Glomerular endothelial cell (primary cell): ENCODE results near the gene SFT2D1. TPM values are rescaled to one million over a fixed set of nuclear protein-coding genes. Genes with fewer than 3 reads are reported as not detected.

ENCODE experiments used
- DNase-seq: peaks from one replicate; pipeline ENCODE4 v3.0.0-alpha.2; 2011; ENCODE audit warnings: low read depth, low spot score; ENCODE audit errors: extremely low read depth
- total RNA-seq: library from RNA; depleted of rRNA; stranded (reverse); fragments of >200 nt; gene quantifications from 2 replicates; pipeline ENCODE4 v1.2.3, GENCODE V29; 2015

Gene SFT2D1
- total RNA-seq, 1 donor from 2014 or later: 34.4 TPM

DNA sequence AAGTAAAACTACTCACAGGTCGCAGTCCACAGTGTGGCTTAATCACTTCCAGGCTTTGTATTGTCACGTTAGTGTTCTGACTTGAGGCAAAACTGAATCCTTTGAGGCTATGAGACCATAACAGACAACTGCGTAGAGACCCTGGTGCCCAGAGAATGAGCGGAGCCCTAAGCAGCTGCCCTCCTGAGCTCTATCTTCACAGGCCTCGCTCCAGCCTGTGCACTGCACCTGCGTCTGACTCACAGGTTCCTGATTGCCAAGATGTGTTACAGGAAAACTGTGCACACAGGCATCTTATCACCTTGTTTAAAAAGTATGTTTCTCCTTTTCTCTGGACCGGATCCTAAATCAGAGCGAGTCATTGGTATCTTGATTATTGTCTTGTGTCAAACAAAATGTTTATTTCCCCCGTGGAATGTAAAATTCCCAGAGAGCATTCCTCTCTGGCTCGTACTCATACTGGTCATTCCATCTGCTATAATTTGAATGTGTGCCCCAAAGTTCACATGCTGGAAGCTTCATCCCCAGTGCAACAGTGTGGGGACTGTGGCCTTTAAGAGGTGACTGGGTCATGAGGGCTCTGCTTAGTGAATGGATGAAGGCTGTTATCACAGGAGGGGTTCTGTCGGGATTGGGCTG lies 59.8 kb downstream of the SFT2D1 start:
- DNase-seq: no peak

DNA sequence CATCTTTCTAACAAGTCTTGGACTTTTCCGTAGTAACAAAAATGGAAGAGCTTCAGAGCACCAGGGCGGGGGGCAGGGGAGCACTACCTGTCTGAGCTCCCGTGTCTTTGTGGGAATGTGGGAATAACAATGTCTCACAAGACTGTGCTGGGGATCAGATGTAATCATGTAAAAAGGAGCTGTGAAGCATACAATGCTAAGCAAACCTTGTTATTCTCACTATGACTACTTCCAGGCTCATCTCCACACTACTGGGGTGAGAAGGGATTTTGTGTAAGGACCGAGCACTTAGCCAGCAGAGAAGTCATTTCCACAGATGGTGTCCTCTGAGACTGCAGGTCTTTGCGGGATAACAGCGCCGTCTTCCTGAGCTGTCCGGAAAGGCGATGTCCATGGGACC lies 61.2 kb downstream of the SFT2D1 start:
- no peak for DNase-seq

- DNase-seq: no peak
These were observed 63.0 kb downstream of the SFT2D1 start for GRCh38 chr6:166279393-166279679.

GRCh38 chr6:166278579-166279392 lies 63.6 kb downstream of the SFT2D1 start:
- no peak for DNase-seq

GRCh38 chr6:166277892-166278578 lies 64.3 kb downstream of the SFT2D1 start:
- no peak for DNase-seq

- DNase-seq: no peak
These were observed 65.3 kb downstream of the SFT2D1 start for GRCh38 chr6:166277018-166277417.

DNA sequence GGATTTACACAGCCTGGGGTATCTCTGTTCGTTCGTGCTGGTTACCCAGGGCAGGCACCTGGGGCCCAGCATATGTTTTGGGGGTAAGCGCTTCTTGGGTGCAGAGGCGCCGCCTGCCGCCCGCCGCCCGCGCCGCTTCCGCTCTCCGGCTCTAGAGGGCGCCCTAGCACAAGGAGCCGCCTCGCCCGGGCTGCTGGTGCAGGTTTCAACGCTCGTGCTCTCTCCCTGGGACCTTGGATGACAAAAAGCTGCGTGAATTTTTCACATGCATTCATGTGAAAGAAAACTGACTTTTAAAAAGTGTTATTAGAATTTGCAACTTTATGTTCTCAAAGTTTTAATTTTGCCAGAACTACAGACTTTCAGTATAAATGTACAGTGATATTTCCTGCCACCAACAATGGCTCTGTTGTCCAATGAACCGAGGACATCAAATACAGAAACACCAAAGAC lies 66.6 kb downstream of the SFT2D1 start:
- DNase-seq: no peak

- no peak for DNase-seq
These were observed 67.5 kb downstream of the SFT2D1 start for GRCh38 chr6:166274739-166275370.

DNA sequence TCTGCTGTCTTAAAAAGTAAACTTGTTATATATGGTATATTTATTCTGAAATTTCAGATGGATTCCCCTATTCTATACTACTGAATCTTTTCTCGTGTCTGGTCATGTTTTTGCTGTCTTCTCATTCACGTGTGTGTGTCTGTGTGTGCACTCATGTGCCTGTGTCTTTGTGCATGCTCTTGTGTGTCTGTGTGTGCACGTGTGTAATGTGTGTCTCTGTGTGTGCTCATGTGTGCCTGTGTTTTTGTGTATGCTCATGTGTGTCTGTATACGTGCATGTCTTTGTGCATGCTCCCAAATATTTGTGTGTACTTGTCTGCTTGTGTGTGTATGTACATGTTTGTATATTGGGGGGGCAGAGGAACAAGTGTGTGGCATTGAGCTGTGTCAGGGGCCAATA lies 68.2 kb downstream of the SFT2D1 start:
- no peak for DNase-seq

- no peak for DNase-seq
These were observed 71.0 kb downstream of the SFT2D1 start for GRCh38 chr6:166271376-166271765.

DNA sequence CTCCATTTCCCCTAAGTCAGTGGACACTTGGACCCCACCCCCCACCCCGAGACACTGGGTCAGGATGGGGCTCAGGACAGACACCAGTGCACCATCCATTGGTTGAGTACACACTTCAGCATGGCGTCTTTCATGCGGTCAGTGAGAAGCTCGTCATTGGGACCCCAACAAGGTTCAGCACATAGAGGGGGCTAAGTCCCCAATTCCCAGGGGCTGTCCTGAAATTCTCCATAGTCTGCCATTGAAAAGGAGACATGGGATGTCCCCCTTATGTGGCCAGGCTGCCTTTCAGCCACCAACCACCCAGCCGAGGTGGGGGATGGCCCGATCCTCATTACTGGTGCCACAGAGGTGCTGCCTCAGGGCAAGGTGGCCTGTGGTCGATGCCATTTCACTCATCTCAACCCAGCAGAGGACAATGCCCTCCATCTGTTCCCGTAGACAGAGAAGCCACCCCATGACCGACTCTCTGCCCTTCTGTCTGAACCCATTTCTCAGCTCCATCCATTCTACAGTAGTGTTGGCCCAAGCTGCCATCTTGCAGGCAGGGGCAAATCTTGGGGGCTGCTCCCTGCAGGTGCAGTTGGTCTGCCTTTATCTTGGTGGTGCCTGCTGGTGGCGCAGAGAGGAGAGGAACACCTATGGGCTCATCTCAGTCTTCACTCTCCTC lies 71.5 kb downstream of the SFT2D1 start:
- no peak for DNase-seq

Other genes with a start within 250 kb of the SFT2D1 start
- not detected in 2 replicates for gene TBXT, start 174.7 kb downstream of the SFT2D1 start, total RNA-seq
- gene PRR18, start 34.2 kb downstream of the SFT2D1 start, total RNA-seq: not detected in 2 replicates
- 19.2 and 28.1 TPM in 2 replicates for gene MPC1, start 40.4 kb upstream of the SFT2D1 start, total RNA-seq
- 1.6 and 7.8 TPM in 2 replicates for gene RAMACL, start 244.1 kb upstream of the SFT2D1 start, total RNA-seq